ENCODE data around the gene MTMR3.

The MTMR3 gene

DNA sequence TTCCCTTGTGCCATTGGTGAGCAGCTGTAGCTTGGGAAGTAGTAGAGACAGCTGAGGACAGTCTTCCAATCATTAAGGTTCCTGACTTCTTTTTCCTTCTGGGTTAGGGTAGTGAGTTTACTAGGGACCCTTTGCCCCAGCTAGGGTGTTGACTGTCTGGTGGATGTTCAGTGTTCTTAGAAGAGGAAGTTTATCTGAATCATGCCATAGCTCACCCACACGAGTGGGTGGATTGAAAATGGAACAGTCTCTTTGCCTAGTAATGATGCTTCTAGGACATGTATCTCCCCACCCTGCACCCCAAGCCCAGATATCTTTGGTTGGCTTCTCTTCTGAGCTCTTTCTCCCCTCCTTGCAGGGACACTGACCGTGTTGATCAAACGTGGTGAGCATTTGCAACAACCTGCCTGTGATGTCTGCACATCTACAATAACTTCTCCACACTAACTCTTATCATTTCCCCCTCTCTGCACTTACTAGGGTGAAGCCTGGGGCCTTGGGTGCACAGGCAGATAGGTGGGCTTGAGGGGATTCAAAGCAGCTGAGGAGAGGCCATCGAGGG lies 140.2 kb downstream of the MTMR3 start:
- H3K27me3 ChIP-seq (ENCODE audit: control insufficient read depth, insufficient read depth, low read length): no peaks in the 10 kb centered on the region
- no CpG with 5 or more reads among the region's 4 CpGs for WGBS (ENCODE audit: insufficient coverage, insufficient read length)
- DNase-seq (ENCODE audit: low read depth, low spot score): no peak
- peaks cover 20% of the 10 kb centered on the region for H3K36me3 ChIP-seq (ENCODE audit: control insufficient read depth, insufficient read depth, low read length)
- H3K4me1 ChIP-seq (ENCODE audit: control insufficient read depth, insufficient read depth, low read length): no peaks in the 10 kb centered on the region
- H3K9me3 ChIP-seq (ENCODE audit: control insufficient read depth, insufficient read depth, low read length): no peaks in the 10 kb centered on the region
- H3K27ac ChIP-seq (ENCODE audit: low read length): no peak overlapping the region
- no peak overlapping the region for H3K4me3 ChIP-seq (ENCODE audit: low read length)

- Histone ChIP-seq H3K4me3 (ENCODE audit: low read length) (no peak overlapping the region), H3K4me1 (ENCODE audit: control insufficient read depth, insufficient read depth, low read length) (no peaks in the 10 kb centered on the region), H3K9me3 (ENCODE audit: control insufficient read depth, insufficient read depth, low read length) (no peaks in the 10 kb centered on the region), H3K36me3 (ENCODE audit: control insufficient read depth, insufficient read depth, low read length) (peaks cover 20% of the 10 kb centered on the region), H3K27me3 (ENCODE audit: control insufficient read depth, insufficient read depth, low read length) (no peaks in the 10 kb centered on the region), H3K27ac (ENCODE audit: low read length) (no peak overlapping the region)
- DNase-seq (ENCODE audit: low read depth, low spot score): no peak
- WGBS (ENCODE audit: insufficient coverage, insufficient read length): no CpG with 5 or more reads among the region's 5 CpGs
Observed at GRCh38 chr22:30024231-30024630, 141.3 kb downstream of the MTMR3 start.

DNA sequence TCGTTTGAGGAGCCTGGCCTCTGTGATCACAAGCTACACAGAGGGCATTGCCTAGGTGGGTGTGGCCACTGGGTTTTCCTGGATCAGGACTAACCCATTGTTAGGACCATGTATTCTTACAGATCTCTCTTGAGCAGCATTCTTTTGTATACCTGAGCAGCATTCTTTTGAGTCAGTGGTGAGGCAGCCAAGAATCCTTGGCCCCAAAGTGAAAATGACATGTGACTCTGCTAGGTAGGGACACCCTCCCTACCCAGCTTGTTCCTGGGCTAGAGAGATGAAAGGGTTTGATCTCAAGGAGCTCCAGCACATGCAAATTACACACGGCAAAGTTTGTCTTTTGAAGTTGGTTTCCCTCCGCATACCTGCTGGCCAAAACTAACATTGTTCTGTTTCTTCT lies 142.2 kb downstream of the MTMR3 start:
- Histone ChIP-seq H3K27me3 (ENCODE audit: control insufficient read depth, insufficient read depth, low read length) (no peaks in the 10 kb centered on the region), H3K4me1 (ENCODE audit: control insufficient read depth, insufficient read depth, low read length) (no peaks in the 10 kb centered on the region), H3K27ac (ENCODE audit: low read length) (no peak overlapping the region), H3K9me3 (ENCODE audit: control insufficient read depth, insufficient read depth, low read length) (no peaks in the 10 kb centered on the region), H3K36me3 (ENCODE audit: control insufficient read depth, insufficient read depth, low read length) (peaks cover 18% of the 10 kb centered on the region), H3K4me3 (ENCODE audit: low read length) (no peak overlapping the region)
- no peak for DNase-seq (ENCODE audit: low read depth, low spot score)
- no CpG with 5 or more reads among the region's 3 CpGs for WGBS (ENCODE audit: insufficient coverage, insufficient read length)

GRCh38 chr22:30026756-30027155 lies 143.8 kb downstream of the MTMR3 start:
- Histone ChIP-seq H3K9me3 (ENCODE audit: control insufficient read depth, insufficient read depth, low read length) (no peaks in the 10 kb centered on the region), H3K4me1 (ENCODE audit: control insufficient read depth, insufficient read depth, low read length) (no peaks in the 10 kb centered on the region), H3K36me3 (ENCODE audit: control insufficient read depth, insufficient read depth, low read length) (peaks cover 10% of the 10 kb centered on the region), H3K27me3 (ENCODE audit: control insufficient read depth, insufficient read depth, low read length) (no peaks in the 10 kb centered on the region), H3K27ac (ENCODE audit: low read length) (no peak overlapping the region), H3K4me3 (ENCODE audit: low read length) (no peak overlapping the region)
- no CpG with 5 or more reads among the region's 2 CpGs for WGBS (ENCODE audit: insufficient coverage, insufficient read length)
- no peak for DNase-seq (ENCODE audit: low read depth, low spot score)

DNA sequence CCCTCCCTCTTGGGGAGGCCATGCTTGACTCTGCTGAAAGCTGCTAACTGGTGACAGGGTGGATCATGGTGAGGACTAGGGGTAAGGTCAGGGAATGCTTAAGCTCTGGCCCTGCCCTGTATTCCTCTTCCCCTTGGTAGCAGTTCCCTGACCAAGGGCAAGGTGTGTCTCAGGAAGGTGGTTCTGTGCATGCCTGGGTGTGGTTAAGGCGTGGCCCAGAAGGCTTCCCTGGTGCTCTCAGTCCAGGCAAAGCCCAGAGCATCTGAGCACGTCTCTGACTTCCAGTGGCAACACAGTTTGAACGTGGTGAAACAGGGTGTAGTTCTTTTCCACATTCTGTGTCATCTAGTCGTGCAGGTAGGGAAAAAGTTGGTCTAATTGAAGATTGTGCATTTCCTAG lies 144.2 kb downstream of the MTMR3 start:
- Histone ChIP-seq H3K36me3 (ENCODE audit: control insufficient read depth, insufficient read depth, low read length) (peaks cover 6% of the 10 kb centered on the region), H3K4me3 (ENCODE audit: low read length) (no peak overlapping the region), H3K9me3 (ENCODE audit: control insufficient read depth, insufficient read depth, low read length) (no peaks in the 10 kb centered on the region), H3K4me1 (ENCODE audit: control insufficient read depth, insufficient read depth, low read length) (no peaks in the 10 kb centered on the region), H3K27me3 (ENCODE audit: control insufficient read depth, insufficient read depth, low read length) (no peaks in the 10 kb centered on the region), H3K27ac (ENCODE audit: low read length) (no peak overlapping the region)
- DNase-seq (ENCODE audit: low read depth, low spot score): no peak
- no CpG with 5 or more reads among the region's 4 CpGs for WGBS (ENCODE audit: insufficient coverage, insufficient read length)

- Histone ChIP-seq H3K9me3 (ENCODE audit: control insufficient read depth, insufficient read depth, low read length) (no peaks in the 10 kb centered on the region), H3K27me3 (ENCODE audit: control insufficient read depth, insufficient read depth, low read length) (no peaks in the 10 kb centered on the region), H3K4me1 (ENCODE audit: control insufficient read depth, insufficient read depth, low read length) (no peaks in the 10 kb centered on the region), H3K36me3 (ENCODE audit: control insufficient read depth, insufficient read depth, low read length) (peaks cover 3% of the 10 kb centered on the region; the same call in 1 of the 2 replicates), H3K27ac (ENCODE audit: low read length) (no peak overlapping the region), H3K4me3 (ENCODE audit: low read length) (no peak overlapping the region)
- DNase-seq (ENCODE audit: low read depth, low spot score): no peak
- WGBS (ENCODE audit: insufficient coverage, insufficient read length): no CpG with 5 or more reads among the region's 4 CpGs
Observed at GRCh38 chr22:30027791-30028190, 144.8 kb downstream of the MTMR3 start.

DNA sequence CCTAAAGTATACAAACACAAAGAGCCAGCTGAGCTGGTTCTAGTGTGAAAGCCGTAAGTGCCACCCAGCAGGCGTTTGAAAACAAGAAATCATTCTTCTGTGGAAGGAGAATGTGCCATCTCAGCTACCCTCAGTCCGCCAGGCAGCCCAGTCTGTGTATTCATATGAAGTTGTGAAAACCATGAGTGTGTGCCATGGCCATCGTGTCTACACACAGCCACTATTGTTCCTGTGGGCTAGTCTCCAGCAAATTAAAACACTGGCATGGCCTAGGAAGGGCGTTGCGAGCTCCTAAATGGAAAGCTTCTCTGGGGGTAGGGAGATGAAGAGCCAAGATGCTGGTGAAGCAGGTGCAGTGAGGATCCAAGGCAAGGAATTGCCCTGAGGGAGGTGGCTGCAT lies 145.8 kb downstream of the MTMR3 start:
- no peak overlapping the region for H3K27ac ChIP-seq (ENCODE audit: low read length)
- peaks cover 3% of the 10 kb centered on the region; the same call in 1 of the 2 replicates for H3K36me3 ChIP-seq (ENCODE audit: control insufficient read depth, insufficient read depth, low read length)
- no peak overlapping the region for H3K4me3 ChIP-seq (ENCODE audit: low read length)
- WGBS (ENCODE audit: insufficient coverage, insufficient read length): no CpG with 5 or more reads among the region's 6 CpGs
- no peaks in the 10 kb centered on the region for H3K4me1 ChIP-seq (ENCODE audit: control insufficient read depth, insufficient read depth, low read length)
- H3K27me3 ChIP-seq (ENCODE audit: control insufficient read depth, insufficient read depth, low read length): no peaks in the 10 kb centered on the region
- no peaks in the 10 kb centered on the region for H3K9me3 ChIP-seq (ENCODE audit: control insufficient read depth, insufficient read depth, low read length)
- no peak for DNase-seq (ENCODE audit: low read depth, low spot score)

GRCh38 chr22:30029512-30029911 lies 146.5 kb downstream of the MTMR3 start:
- Histone ChIP-seq H3K27me3 (ENCODE audit: control insufficient read depth, insufficient read depth, low read length) (no peaks in the 10 kb centered on the region), H3K27ac (ENCODE audit: low read length) (no peak overlapping the region), H3K4me1 (ENCODE audit: control insufficient read depth, insufficient read depth, low read length) (no peaks in the 10 kb centered on the region), H3K9me3 (ENCODE audit: control insufficient read depth, insufficient read depth, low read length) (no peaks in the 10 kb centered on the region), H3K36me3 (ENCODE audit: control insufficient read depth, insufficient read depth, low read length) (peaks cover 3% of the 10 kb centered on the region; the same call in 1 of the 2 replicates), H3K4me3 (ENCODE audit: low read length) (no peak overlapping the region)
- no peak for DNase-seq (ENCODE audit: low read depth, low spot score)

DNA sequence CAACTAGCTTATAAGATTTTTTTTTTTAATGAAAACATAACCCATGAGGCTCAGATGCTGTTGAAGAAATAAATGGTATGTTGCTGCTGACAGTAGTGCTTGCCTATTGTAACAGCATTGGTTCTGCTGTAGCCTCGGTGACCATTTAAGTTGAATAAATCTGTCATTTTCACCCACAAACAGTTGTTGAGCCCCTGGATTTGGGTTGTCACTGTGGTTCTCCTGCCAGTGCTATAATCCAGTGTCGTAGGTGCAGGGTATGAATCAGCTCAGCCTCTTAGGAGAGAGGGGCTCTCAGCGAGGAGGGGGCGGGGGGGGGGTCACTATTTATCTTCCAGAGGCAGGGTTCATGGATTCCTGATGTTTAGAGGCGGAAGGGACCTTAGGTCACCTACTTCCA lies 147.4 kb downstream of the MTMR3 start:
- Histone ChIP-seq H3K27me3 (ENCODE audit: control insufficient read depth, insufficient read depth, low read length) (no peaks in the 10 kb centered on the region), H3K4me1 (ENCODE audit: control insufficient read depth, insufficient read depth, low read length) (no peaks in the 10 kb centered on the region), H3K27ac (ENCODE audit: low read length) (no peak overlapping the region), H3K36me3 (ENCODE audit: control insufficient read depth, insufficient read depth, low read length) (peaks cover 3% of the 10 kb centered on the region; the same call in 1 of the 2 replicates), H3K4me3 (ENCODE audit: low read length) (no peak overlapping the region), H3K9me3 (ENCODE audit: control insufficient read depth, insufficient read depth, low read length) (no peaks in the 10 kb centered on the region)
- DNase-seq (ENCODE audit: low read depth, low spot score): no peak
- no CpG with 5 or more reads among the region's 5 CpGs for WGBS (ENCODE audit: insufficient coverage, insufficient read length)

GRCh38 chr22:30031328-30031727 lies 148.4 kb downstream of the MTMR3 start:
- no peaks in the 10 kb centered on the region for H3K9me3 ChIP-seq (ENCODE audit: control insufficient read depth, insufficient read depth, low read length)
- H3K27me3 ChIP-seq (ENCODE audit: control insufficient read depth, insufficient read depth, low read length): no peaks in the 10 kb centered on the region
- no peak for DNase-seq (ENCODE audit: low read depth, low spot score)
- H3K27ac ChIP-seq (ENCODE audit: low read length): no peak overlapping the region
- H3K4me1 ChIP-seq (ENCODE audit: control insufficient read depth, insufficient read depth, low read length): no peaks in the 10 kb centered on the region
- peaks cover 3% of the 10 kb centered on the region; the same call in 1 of the 2 replicates for H3K36me3 ChIP-seq (ENCODE audit: control insufficient read depth, insufficient read depth, low read length)
- 100% methylated on average over 1 of the region's 3 CpGs for WGBS (ENCODE audit: insufficient coverage, insufficient read length)
- no peak overlapping the region for H3K4me3 ChIP-seq (ENCODE audit: low read length)

GRCh38 chr22:30031764-30032455 lies 148.9 kb downstream of the MTMR3 start:
- WGBS (ENCODE audit: insufficient coverage, insufficient read length): no CpG with 5 or more reads among the region's 2 CpGs
- Histone ChIP-seq H3K36me3 (ENCODE audit: control insufficient read depth, insufficient read depth, low read length) (peaks cover 3% of the 10 kb centered on the region; the same call in 1 of the 2 replicates), H3K9me3 (ENCODE audit: control insufficient read depth, insufficient read depth, low read length) (no peaks in the 10 kb centered on the region), H3K27ac (ENCODE audit: low read length) (no peak overlapping the region), H3K27me3 (ENCODE audit: control insufficient read depth, insufficient read depth, low read length) (no peaks in the 10 kb centered on the region), H3K4me3 (ENCODE audit: low read length) (no peak overlapping the region), H3K4me1 (ENCODE audit: control insufficient read depth, insufficient read depth, low read length) (no peaks in the 10 kb centered on the region)
- no peak for DNase-seq (ENCODE audit: low read depth, low spot score)

All from iPS DF 6.9 (cell line).